Aorta (tissue), 5 donors: ENCODE results near the gene MAP2. TPM values are rescaled to one million over a fixed set of nuclear protein-coding genes. Genes with fewer than 3 reads are reported as not detected.
"Not testable (repeated sequence)": the region's sequence is repeated elsewhere in the genome, so short reads cannot be mapped to it uniquely, and the experiment has no call there.

ENCODE experiments used
- ATAC-seq: fragments of 200-7000 bp; cut with Tn5 transposase; one replicate; pipeline ENCODE4 v1.9.1; 2022; ENCODE audit warnings: moderate library complexity; ENCODE audit not compliant: low FRiP score
- DNase-seq, 2 donors: peaks; one replicate each; pipeline ENCODE4 v3.0.0-alpha.2; 2020
- H3K27ac ChIP-seq, 2 donors: one replicate each; pipeline ENCODE4 v1.5.1; 2013; ENCODE audit warnings: low read length in 2 of 2, mild to moderate bottlenecking in 2 of 2, moderate library complexity in 2 of 2, control low read depth in 1 of 2, inconsistent platforms in 1 of 2, low read depth in 1 of 2
- H3K27me3 ChIP-seq, 2 donors: one replicate each; pipeline ENCODE4 v1.6.1; 2013; ENCODE audit warnings: control low read depth in 1 of 2, low read length in 1 of 2, mild to moderate bottlenecking in 1 of 2, moderate library complexity in 1 of 2; ENCODE audit not compliant: insufficient read depth in 2 of 2, control insufficient read depth in 1 of 2
- H3K36me3 ChIP-seq, 2 donors: one replicate each; pipeline ENCODE4 v1.6.1; 2013; ENCODE audit warnings: control low read depth in 1 of 2, low read length in 1 of 2, mild to moderate bottlenecking in 1 of 2; ENCODE audit not compliant: insufficient read depth in 2 of 2, control insufficient read depth in 1 of 2
- H3K4me1 ChIP-seq, 2 donors: one replicate each; pipeline ENCODE4 v1.6.1; 2013; ENCODE audit warnings: low read length in 2 of 2, control low read depth in 1 of 2, mild to moderate bottlenecking in 1 of 2, moderate library complexity in 1 of 2; ENCODE audit not compliant: insufficient read depth in 2 of 2, control insufficient read depth in 1 of 2
- H3K4me3 ChIP-seq, 2 donors: one replicate each; pipeline ENCODE4 v1.5.1; 2013; ENCODE audit warnings: low read length in 2 of 2, control low read depth in 1 of 2, mild to moderate bottlenecking in 1 of 2
- H3K9me3 ChIP-seq: one replicate; pipeline ENCODE4 v1.6.1; 2013; ENCODE audit warnings: mild to moderate bottlenecking, low read length; ENCODE audit not compliant: control insufficient read depth
- WGBS, 2 donors: extraction: QIAGEN DNeasy Blood & Tissue Kit; methylation state at CpG; one replicate each; pipeline ENCODE4 v1.1.7; 2013; 5-methylcytosine and 5-hydroxymethylcytosine counted together
- intact Hi-C, 2 donors: fragments of 100-400 bp; cut with DNase I; formaldehyde crosslinking; loops; one replicate each; pipeline versions ENCODE4 v1.14.2 to v1.15.0; 2022
- polyA plus RNA-seq, 2 donors: library from polyadenylated mRNA; stranded (reverse); fragments of 200-250 nt; gene quantifications; one replicate each; pipeline ENCODE4 v1.2.3, GENCODE V29; 2013
- total RNA-seq, 2 donors: library from RNA; stranded (reverse); fragmentation: NEBNext Ultra II Directional; extraction: Animal tissue kit (Norgen Biotek cat#: 25700); gene quantifications; one replicate each; pipeline ENCODE4 v1.2.1, GENCODE V29; 2021
- donor health status: healthy with polysubstance abuse.
- donor health status: Bipolar disorder and iron deficiency.
- donor health status: DM: no; HTN: no; CAD: no.
- donor health status: DM: no; HTN: no; CAD: no.
- donor health status: DM: yes; HTN: yes; CAD: no.

The MAP2 gene
- total and polyA plus RNA-seq, 4 donors, result 15.3 to 59.7 (median 20.3) TPM

GRCh38 chr2:209476367-209477208 lies 52.7 kb downstream of the MAP2 start:
- H3K36me3 ChIP-seq, result no peaks in the 10 kb centered on the region
- no peak overlapping the region for H3K27ac ChIP-seq
- WGBS, 2 donors, result 24 to 31% methylated on average over 8 of the region's 8 CpGs
- intact Hi-C loops, result no loop called here
- H3K4me3 ChIP-seq, result no peak overlapping the region
- H3K9me3 ChIP-seq, result no peaks in the 10 kb centered on the region
- H3K4me1 ChIP-seq, result peaks cover 3 to 7% of the 10 kb centered on the region in 2 donors
- no peak for ATAC-seq
- DNase-seq, result no peak
- H3K27me3 ChIP-seq, result no peaks in the 10 kb centered on the region

- intact Hi-C loops, ATAC-seq, H3K9me3 ChIP-seq, H3K27ac ChIP-seq, H3K4me3 ChIP-seq, H3K27me3 ChIP-seq, H3K36me3 ChIP-seq, H3K4me1 ChIP-seq, DNase-seq: not testable (repeated sequence)
- WGBS, 2 donors, result 31 to 33% methylated on average over 1 of the region's 1 CpG
Measured at GRCh38 chr2:209492296-209492695, 68.4 kb downstream of the MAP2 start.

GRCh38 chr2:209495068-209495620 lies 71.3 kb downstream of the MAP2 start:
- H3K4me3 ChIP-seq, DNase-seq, H3K4me1 ChIP-seq, intact Hi-C loops, ATAC-seq, H3K27me3 ChIP-seq, H3K36me3 ChIP-seq, H3K9me3 ChIP-seq: not testable (repeated sequence)
- 69 to 80% methylated on average over 13 of the region's 13 CpGs for WGBS, 2 donors
- H3K27ac ChIP-seq, result peak overlapping the region; percentile 71 to 87

GRCh38 chr2:209495855-209496585 lies 72.2 kb downstream of the MAP2 start:
- no peak for DNase-seq
- intact Hi-C loops, result loop anchor here (1.0 to 2.0 kb wide), 2 partner anchors 30 to 31 kb away; no protein-coding TSS in a partner anchor
- 8 to 11% methylated on average over 4 of the region's 4 CpGs for WGBS, 2 donors
- H3K4me3 ChIP-seq, result no peak overlapping the region
- peaks cover 0 to 2% of the 10 kb centered on the region in 2 donors for H3K4me1 ChIP-seq
- H3K36me3 ChIP-seq, result no peaks in the 10 kb centered on the region
- no peaks in the 10 kb centered on the region for H3K27me3 ChIP-seq
- peak; percentile 94 for ATAC-seq
- H3K27ac ChIP-seq, result peak overlapping the region; percentile 73 to 87
- peaks cover 1% of the 10 kb centered on the region for H3K9me3 ChIP-seq

GRCh38 chr2:209496586-209496982 lies 72.7 kb downstream of the MAP2 start:
- intact Hi-C loops, result loop anchor here (1.0 to 2.0 kb wide), 2 partner anchors 30 kb away; no protein-coding TSS in a partner anchor
- no peak overlapping the region for H3K4me3 ChIP-seq
- peak; percentile 73 for ATAC-seq

GRCh38 chr2:209498614-209499013 lies 74.8 kb downstream of the MAP2 start:
- Histone ChIP-seq H3K4me3 (no peak overlapping the region), H3K27me3 (no peaks in the 10 kb centered on the region), H3K27ac (no peak overlapping the region), H3K4me1 (peaks cover 2 to 4% of the 10 kb centered on the region in 2 donors), H3K36me3 (no peaks in the 10 kb centered on the region), H3K9me3 (peaks cover 1% of the 10 kb centered on the region)
- no peak for ATAC-seq
- intact Hi-C loops, result no loop called here
- 11 to 16% methylated on average over 1 of the region's 1 CpG for WGBS, 2 donors
- DNase-seq, result no peak

More at GRCh38 chr2:209496586-209496982, 72.7 kb downstream of the MAP2 start:
- Histone ChIP-seq H3K9me3 (peaks cover 1% of the 10 kb centered on the region), H3K4me1 (peaks cover 2 to 4% of the 10 kb centered on the region in 2 donors), H3K27me3 (no peaks in the 10 kb centered on the region), H3K27ac (peak overlapping the region; percentile 64 to 87), H3K36me3 (no peaks in the 10 kb centered on the region)
- no peak for DNase-seq

GRCh38 chr2:209499069-209499468 lies 75.2 kb downstream of the MAP2 start:
- Histone ChIP-seq H3K4me3 (no peak overlapping the region), H3K36me3 (no peaks in the 10 kb centered on the region), H3K27ac (no peak overlapping the region), H3K4me1 (peaks cover 2 to 4% of the 10 kb centered on the region in 2 donors), H3K9me3 (peaks cover 1% of the 10 kb centered on the region), H3K27me3 (no peaks in the 10 kb centered on the region)
- DNase-seq, result no peak
- no peak for ATAC-seq
- intact Hi-C loops, result no loop called here

- WGBS, 2 donors, result 67 to 88% methylated on average over 2 of the region's 2 CpGs
- Histone ChIP-seq H3K4me3 (no peak overlapping the region), H3K27ac (no peak overlapping the region), H3K27me3 (no peaks in the 10 kb centered on the region), H3K4me1 (peaks cover 0 to 4% of the 10 kb centered on the region in 2 donors), H3K36me3 (no peaks in the 10 kb centered on the region), H3K9me3 (peaks cover 1% of the 10 kb centered on the region)
- ATAC-seq (no peak), DNase-seq (no peak)
- intact Hi-C loops, result no loop called here
Measured at GRCh38 chr2:209501579-209501978, 77.7 kb downstream of the MAP2 start.
